Keratinocyte (primary cell): Measurements from ENCODE around the gene ASIC2. TPM values are rescaled to one million over a fixed set of nuclear protein-coding genes. Genes with fewer than 3 reads are reported as not detected.

Source experiments
- DNase-seq: peaks from one replicate; pipeline ENCODE4 v3.0.0-alpha.2; 2011; ENCODE audit warnings: low read depth, missing footprints, low spot score
- FAIRE-seq: peaks from 2 replicates; lab custom pipeline; 2011; peaks lifted over from hg19 to GRCh38; lab: Jason Lieb, UNC
- H2AFZ ChIP-seq: 2 replicates; pipeline ENCODE4 v1.6.0; 2012; ENCODE audit warnings: low read length, control low read depth, inconsistent platforms; ENCODE audit not compliant: control insufficient read depth
- H3K27ac ChIP-seq: 2 replicates; pipeline ENCODE4 v1.5.1; 2011; ENCODE audit warnings: low read length; ENCODE audit not compliant: control insufficient read depth, insufficient read depth
- H3K27me3 ChIP-seq: 3 replicates; pipeline ENCODE4 v1.6.0; 2011; ENCODE audit warnings: low read length; ENCODE audit not compliant: control insufficient read depth, insufficient read depth; ENCODE audit errors: extremely low read depth
- H3K36me3 ChIP-seq, 2 experiments: 2 replicates in 1 of 2; 3 replicates in 1 of 2; pipeline ENCODE4 v1.5.1; 2011; ENCODE audit warnings: low read length in 2 of 2, mild to moderate bottlenecking in 1 of 2; ENCODE audit not compliant: control insufficient read depth in 2 of 2, insufficient read depth in 2 of 2; ENCODE audit errors: extremely low read depth in 1 of 2
- H3K4me1 ChIP-seq: 3 replicates; pipeline ENCODE4 v1.5.1; 2011; ENCODE audit warnings: low read length; ENCODE audit not compliant: control insufficient read depth, insufficient read depth; ENCODE audit errors: extremely low read depth
- H3K4me2 ChIP-seq: 3 replicates; pipeline ENCODE4 v1.6.0; 2011; ENCODE audit warnings: low read depth, low read length; ENCODE audit not compliant: control insufficient read depth, insufficient read depth; ENCODE audit errors: extremely low read depth
- H3K4me3 ChIP-seq, 3 experiments: fragments of 200-600 bp in 1 of 3; sonication (generic) in 1 of 3; 2 replicates in 2 of 3; 3 replicates in 1 of 3; pipeline ENCODE4 v1.5.1; 2011 to 2016; ENCODE audit warnings: low read length in 3 of 3, mild to moderate bottlenecking in 3 of 3, control low read depth in 2 of 3, inconsistent platforms in 1 of 3, low read depth in 1 of 3, mixed read lengths in 1 of 3, mixed run types in 1 of 3, moderate library complexity in 1 of 3; ENCODE audit not compliant: control insufficient read depth in 2 of 3, insufficient read depth in 2 of 3; ENCODE audit errors: extremely low read depth in 1 of 3
- H3K79me2 ChIP-seq: 2 replicates; pipeline ENCODE4 v1.6.0; 2012; ENCODE audit warnings: low read length; ENCODE audit not compliant: control insufficient read depth, insufficient read depth
- H3K9ac ChIP-seq: 3 replicates; pipeline ENCODE4 v1.6.0; 2011; ENCODE audit warnings: low read length; ENCODE audit not compliant: control insufficient read depth, insufficient read depth; ENCODE audit errors: extremely low read depth
- H3K9me1 ChIP-seq: 3 replicates; pipeline ENCODE4 v1.6.0; 2011; ENCODE audit warnings: low read length; ENCODE audit not compliant: control insufficient read depth, insufficient read depth; ENCODE audit errors: extremely low read depth
- H3K9me3 ChIP-seq: 2 replicates; pipeline ENCODE4 v1.5.1; 2012; ENCODE audit warnings: low read depth, low read length; ENCODE audit not compliant: control insufficient read depth
- H4K20me1 ChIP-seq: 3 replicates; pipeline ENCODE4 v1.6.0; 2011; ENCODE audit warnings: low read length; ENCODE audit not compliant: control insufficient read depth, insufficient read depth; ENCODE audit errors: extremely low read depth
- CTCF ChIP-seq, 3 experiments: IDR thresholded peaks in 1 of 3; conservative IDR thresholded peaks in 1 of 3; optimal IDR thresholded peaks in 1 of 3; 2 replicates in 2 of 3; 3 replicates in 1 of 3; pipeline versions ENCODE3 to v1.5.1; 2011; ENCODE audit warnings: low read length in 3 of 3, mild to moderate bottlenecking in 3 of 3, moderate library complexity in 2 of 3, control low read depth in 1 of 3, inconsistent platforms in 1 of 3; ENCODE audit not compliant: insufficient read depth in 2 of 3; ENCODE audit errors: extremely low read depth in 1 of 3
- EZH2 ChIP-seq: IDR thresholded peaks from one replicate; pipeline ENCODE4 v1.6.1; 2012; ENCODE audit warnings: inconsistent platforms, mild to moderate bottlenecking, low read length, moderate library complexity
- dilution Hi-C: fragments of 300-500 bp; cut with MboI; formaldehyde crosslinking; loops from one replicate; pipeline ENCODE4 v1.7.0; 2020; ENCODE audit warnings: low sequenced_read_pairs; ENCODE audit not compliant: extremely low pct_ligation_motif_present
- polyA plus RNA-seq, 5 experiments: library from polyadenylated mRNA; depleted of rRNA in 3 of 5; stranded (reverse) in 3 of 5; stranded (forward) in 1 of 5; unstranded in 1 of 5; fragments of >200 nt; gene quantifications; 1 replicate in 1 of 5; 2 replicates in 3 of 5; 3 replicates in 1 of 5; pipeline versions ENCODE4 v1.2.1 to v1.2.3, GENCODE V29; 2011 to 2012; ENCODE audit warnings: missing spikeins in 2 of 5, low read depth in 1 of 5, low replicate concordance in 1 of 5

Gene ASIC2
- polyA plus RNA-seq, 1 donor (not counting 4 experiments of a cell fraction or from before 2014, with no cell fraction given) = not detected

- dilution Hi-C loops = no loop called here
- no peak overlapping the region for H3K4me2 ChIP-seq
These were observed 297.6 kb downstream of the ASIC2 start for GRCh38 chr17:32995416-32996045.

GRCh38 chr17:32993977-32994376, 299.1 kb downstream of the ASIC2 start:
- dilution Hi-C loops = no loop called here
- TF ChIP-seq CTCF (optimal IDR thresholded peaks at IDR 0.05 in 1 of 3, IDR thresholded peaks at IDR 0.05 in 1 of 3, conservative IDR thresholded peaks at IDR 0.05 in 1 of 3; ENCODE audit: extremely low read depth in 1 of 3, insufficient read depth in 2 of 3, low read length in 3 of 3) = no peak
- TF ChIP-seq EZH2 = no peak
- Histone ChIP-seq H2AFZ (no peak overlapping the region), H4K20me1 (no peaks in the 10 kb centered on the region), H3K4me3 (no peak overlapping the region), H3K9me3 (no peaks in the 10 kb centered on the region), H3K27ac (no peak overlapping the region), H3K9ac (no peak overlapping the region), H3K27me3 (peaks cover 16% of the 10 kb centered on the region), H3K79me2 (no peaks in the 10 kb centered on the region), H3K9me1 (no peaks in the 10 kb centered on the region), H3K4me1 (peaks cover 2% of the 10 kb centered on the region), H3K36me3 (no peaks in the 10 kb centered on the region), H3K4me2 (no peak overlapping the region)
- DNase-seq (no peak), FAIRE-seq (no peak)

More at GRCh38 chr17:32995416-32996045, 297.6 kb downstream of the ASIC2 start:
- Histone ChIP-seq H3K27me3 (peaks cover 16% of the 10 kb centered on the region), H3K4me3 (no peak overlapping the region), H3K9me3 (no peaks in the 10 kb centered on the region), H3K36me3 (no peaks in the 10 kb centered on the region), H4K20me1 (no peaks in the 10 kb centered on the region), H3K9me1 (no peaks in the 10 kb centered on the region), H3K9ac (no peak overlapping the region), H2AFZ (no peak overlapping the region), H3K27ac (no peak overlapping the region), H3K4me1 (peaks cover 2% of the 10 kb centered on the region), H3K79me2 (no peaks in the 10 kb centered on the region)
- DNase-seq (no peak), FAIRE-seq (no peak)
- TF ChIP-seq EZH2 = no peak
- no peak for TF ChIP-seq CTCF (optimal IDR thresholded peaks at IDR 0.05 in 1 of 3, IDR thresholded peaks at IDR 0.05 in 1 of 3, conservative IDR thresholded peaks at IDR 0.05 in 1 of 3; ENCODE audit: extremely low read depth in 1 of 3, insufficient read depth in 2 of 3, low read length in 3 of 3)
